Stimulated activated CD4-positive, alpha-beta T cell treated with anti-CD3 and anti-CD28 coated beads, Interleukin-12 subunit alpha, Interleukin-12 subunit beta, amount 100 ng/mL, for 4 hours (primary cell): ENCODE measurements around the gene GGCX.
"Not testable (repeated sequence)": the region's sequence is repeated elsewhere in the genome, so short reads cannot be mapped to it uniquely, and the experiment has no call there.

Experiments
- DNase-seq: peaks from one replicate; pipeline ENCODE4 v3.0.0-alpha.2; 2020

GGCX gene

DNA sequence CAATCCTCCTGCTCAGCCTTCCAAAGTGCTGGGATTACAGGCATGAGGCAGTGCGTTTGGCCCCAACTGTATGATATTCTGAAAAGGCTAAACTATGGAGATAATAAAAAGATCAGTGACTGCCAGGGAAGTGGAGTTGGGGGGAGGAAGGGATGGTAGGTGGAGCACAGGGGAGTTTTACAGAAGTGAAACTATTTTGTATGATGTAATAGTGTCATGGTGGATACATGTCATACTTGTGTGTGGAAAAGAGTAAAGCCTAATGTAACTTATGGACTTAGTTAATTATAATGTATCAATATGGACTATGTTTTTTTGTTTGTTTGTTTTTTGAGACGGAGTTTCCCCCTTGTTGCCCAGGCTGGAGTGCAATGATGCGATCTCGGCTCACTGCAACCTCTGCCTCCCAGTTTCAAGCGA, 2.9 kb upstream of the GGCX start:
- DNase-seq, result no peak

- no peak for DNase-seq
Measured at GRCh38 chr2:85560812-85561279, 447 bp downstream of the GGCX start.

GRCh38 chr2:85560403-85560726, 928 bp downstream of the GGCX start:
- DNase-seq, result not testable (repeated sequence)

GRCh38 chr2:85558160-85558559, 3.1 kb downstream of the GGCX start:
- no peak for DNase-seq

DNA sequence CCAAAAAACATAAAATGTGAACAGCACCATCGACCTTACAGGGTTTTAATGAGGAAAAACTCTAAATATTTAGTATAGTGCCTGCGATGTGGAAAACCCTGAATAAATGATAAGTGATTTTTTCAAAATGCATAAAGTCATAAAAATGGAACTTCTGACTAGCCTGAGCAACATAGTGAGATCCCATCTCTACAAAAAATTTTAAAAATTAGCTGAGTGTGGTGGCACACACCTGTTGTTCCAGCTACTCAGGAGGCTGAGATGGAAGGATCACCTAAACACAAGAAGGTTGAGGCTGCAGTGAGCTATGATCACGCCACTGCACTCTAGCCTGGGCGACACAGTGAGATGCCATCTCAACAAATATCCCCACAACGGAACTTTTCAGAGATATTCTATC, 4.2 kb downstream of the GGCX start:
- no peak for DNase-seq

DNA sequence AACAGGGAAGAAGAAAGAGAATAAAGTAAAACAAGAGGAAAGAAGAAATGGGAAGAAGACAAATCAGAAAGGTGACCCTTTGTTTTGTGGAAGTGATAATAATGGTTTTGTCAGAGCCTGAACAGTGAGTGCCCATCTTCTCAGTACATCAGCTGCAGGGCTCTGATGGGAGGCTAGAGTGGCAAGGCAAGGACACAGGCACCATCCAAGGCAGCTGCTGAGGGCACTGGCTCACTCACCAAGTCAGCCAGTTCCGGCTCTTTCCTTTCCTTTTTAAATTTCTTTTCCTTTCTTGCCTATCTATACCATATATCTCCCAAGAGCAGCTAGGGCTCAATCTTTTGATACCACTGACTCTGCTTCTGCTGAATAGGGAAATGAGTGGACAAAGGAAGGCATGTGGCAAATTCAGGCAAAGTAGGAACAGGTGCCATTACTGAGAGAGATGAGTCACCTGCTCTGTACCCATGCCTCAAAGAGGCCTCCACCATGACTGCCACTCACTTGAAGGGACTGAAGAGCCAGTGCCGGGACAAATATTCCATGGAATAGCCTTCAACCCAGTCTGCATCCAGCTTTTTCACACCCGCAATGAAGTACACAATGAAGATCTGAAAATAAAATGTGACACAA, 6.2 kb downstream of the GGCX start:
- no peak for DNase-seq

GRCh38 chr2:85553184-85553583, 8.1 kb downstream of the GGCX start:
- no peak for DNase-seq

GRCh38 chr2:85551698-85552678, 9.3 kb downstream of the GGCX start:
- peak; percentile 78 for DNase-seq

DNA sequence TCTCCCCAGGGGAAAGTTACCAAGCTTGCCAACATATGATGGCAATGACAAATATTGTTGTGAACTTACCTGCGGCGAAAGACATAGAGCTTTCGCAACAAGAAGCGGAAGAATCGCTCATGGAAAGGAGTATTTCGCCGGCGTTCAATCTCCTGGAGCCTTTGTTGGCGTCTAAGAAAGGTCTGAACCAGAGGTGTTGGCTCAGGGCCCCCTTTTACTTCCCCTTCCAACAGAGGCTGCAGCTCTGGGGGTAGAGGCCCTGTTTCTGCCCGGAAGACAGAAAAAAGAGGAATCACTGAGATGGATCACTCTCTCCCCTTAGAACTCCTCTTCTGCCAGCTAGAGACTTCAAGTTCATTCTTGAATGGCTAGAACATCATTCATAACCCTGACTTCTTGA, 10.8 kb downstream of the GGCX start:
- DNase-seq, result no peak

- DNase-seq, result no peak
Measured at GRCh38 chr2:85549826-85550225, 11.5 kb downstream of the GGCX start.

GRCh38 chr2:85549095-85549494, 12.2 kb downstream of the GGCX start:
- DNase-seq, result no peak

DNA sequence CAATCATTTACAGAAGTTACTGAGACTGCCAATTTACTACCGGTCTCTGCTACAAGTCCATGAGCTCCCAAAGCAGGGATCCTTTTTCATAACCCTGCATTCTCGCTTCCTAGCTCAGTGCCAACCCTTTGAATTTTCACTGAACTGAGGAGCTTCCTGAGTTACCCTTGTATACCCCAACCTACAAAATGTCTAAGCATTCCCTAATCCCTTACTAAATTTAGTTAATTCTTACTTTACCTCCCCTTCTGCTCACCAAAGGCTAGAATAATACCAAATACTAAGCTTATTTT, 12.7 kb downstream of the GGCX start:
- DNase-seq, result no peak

GRCh38 chr2:85547859-85548607, 13.3 kb downstream of the GGCX start:
- no peak for DNase-seq

DNA sequence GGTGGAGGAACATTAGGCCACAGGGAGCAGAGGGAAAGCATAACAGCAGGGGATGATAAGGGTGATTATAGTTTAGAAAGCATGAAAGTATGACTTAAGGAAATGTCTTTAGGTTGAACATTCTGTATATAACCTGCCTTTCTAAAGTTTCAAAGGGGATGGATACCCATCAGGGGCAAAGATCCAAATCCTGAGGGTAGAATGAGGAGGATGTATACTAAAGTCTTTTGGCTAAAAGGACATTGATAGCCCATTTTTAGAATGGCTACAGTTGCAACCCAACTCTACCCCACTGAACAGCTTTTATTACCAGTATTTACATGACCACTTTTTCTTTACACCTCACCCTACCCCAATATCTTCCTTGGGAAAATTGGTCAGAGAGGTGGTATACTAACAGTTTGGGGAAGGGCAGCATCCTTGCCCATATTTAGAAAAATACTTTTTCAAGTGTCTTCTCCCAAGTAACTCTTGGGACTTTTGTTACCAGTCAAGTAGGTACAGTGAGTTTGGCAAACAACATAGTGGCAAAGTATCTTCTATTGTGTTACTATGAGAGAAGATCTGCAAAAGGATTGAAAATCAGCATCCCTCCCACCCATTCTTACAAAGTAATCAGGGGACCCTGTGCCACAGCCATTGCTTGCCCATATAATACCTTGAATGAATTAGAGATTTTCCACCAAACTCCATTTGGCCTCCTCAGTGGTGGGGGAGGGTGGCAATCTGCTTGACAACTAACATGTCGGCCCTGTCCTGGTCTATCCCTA, 14.0 kb downstream of the GGCX start:
- no peak for DNase-seq

DNA sequence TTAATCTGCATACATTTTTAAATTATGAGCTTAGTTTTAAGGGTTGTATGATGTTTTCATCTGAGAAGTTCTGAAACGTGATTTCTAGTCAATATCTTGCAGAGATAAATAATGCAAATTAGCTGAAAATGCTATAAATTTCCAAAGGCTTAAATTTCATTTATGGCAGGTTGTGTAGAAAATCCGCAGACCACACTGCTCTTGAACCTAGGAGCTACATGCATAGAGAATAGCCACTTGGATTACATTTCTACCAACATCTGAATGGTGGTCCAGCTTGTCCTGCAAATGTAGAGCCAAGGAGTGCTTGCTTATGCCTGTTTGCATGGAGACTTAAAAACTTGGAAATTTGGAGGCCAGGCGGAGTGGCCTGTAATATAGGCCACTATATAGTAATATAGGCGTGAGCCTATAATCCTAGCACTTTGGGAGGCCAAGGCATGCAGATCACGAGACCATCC, 15.5 kb downstream of the GGCX start:
- DNase-seq, result no peak

GRCh38 chr2:85544915-85545779, 16.1 kb downstream of the GGCX start:
- DNase-seq, result not testable (repeated sequence)

DNA sequence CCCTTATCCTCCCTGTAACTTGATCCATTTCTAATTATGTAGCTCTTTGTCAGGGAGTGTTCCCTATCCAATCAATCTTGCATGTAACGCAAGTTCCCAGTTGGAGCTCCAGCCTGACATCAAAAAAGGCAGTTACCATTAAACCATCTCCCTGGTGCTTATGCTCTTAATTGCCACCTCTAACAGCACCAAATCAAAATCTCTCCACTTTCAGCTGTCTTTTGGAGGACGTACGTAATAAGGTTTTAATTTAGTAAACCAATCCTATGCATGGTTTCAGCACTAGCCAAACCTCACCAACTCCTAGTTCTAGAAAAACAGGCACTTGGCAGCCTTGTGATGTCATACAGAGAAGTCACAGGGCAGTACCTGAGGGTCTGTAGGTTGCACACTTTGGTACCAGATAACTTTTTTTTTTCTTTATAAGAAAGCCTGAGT, 17.0 kb downstream of the GGCX start:
- DNase-seq, result not testable (repeated sequence)

GRCh38 chr2:85542777-85543176, 18.5 kb downstream of the GGCX start:
- DNase-seq, result no peak

GRCh38 chr2:85541753-85542457, 19.4 kb downstream of the GGCX start:
- DNase-seq, result no peak

DNA sequence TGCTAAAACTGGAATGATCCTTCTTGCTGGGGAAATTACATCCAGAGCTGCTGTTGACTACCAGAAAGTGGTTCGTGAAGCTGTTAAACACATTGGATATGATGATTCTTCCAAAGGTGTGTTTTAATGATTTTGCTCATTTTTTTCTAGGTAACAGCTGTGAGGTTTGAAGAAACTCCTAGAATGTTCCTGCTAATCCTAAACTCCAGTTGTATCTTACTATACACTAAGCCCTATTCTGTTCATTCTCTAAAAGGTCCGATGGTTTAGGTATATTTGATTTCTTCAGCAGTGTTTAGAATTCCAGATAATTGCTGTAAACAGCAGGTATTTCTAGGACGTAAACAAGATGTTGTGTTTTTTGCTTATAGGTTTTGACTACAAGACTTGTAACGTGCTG, 20.0 kb downstream of the GGCX start:
- DNase-seq, result no peak

DNA sequence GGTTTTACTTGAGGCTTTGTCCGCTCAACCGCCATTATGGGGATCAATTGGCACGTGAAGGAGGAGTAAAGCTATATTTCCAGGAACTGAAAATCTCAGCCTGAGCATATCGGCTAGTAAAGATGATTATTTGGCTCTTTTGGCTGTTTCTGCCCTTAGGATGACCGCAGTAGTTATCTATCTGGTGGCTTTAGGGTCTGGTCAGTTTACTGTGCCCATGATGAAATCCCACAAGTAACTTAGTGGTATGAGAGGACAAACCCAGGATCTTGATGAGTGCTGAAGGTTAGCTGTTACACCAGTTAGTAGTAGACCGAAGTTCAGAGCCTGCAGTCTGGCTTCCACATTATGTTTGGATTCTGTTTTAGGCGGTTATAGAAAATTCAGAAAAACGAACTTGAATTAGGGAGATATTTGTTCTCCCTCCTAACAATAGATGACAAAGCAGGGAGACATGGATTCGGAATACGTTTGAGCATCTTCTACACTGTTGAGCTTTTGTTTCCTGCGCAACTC, 21.1 kb downstream of the GGCX start:
- no peak for DNase-seq
